ENCODE data around the gene SRRM4. TPM values are rescaled to one million over a fixed set of nuclear protein-coding genes. Genes with fewer than 3 reads are reported as not detected.

SRRM4 gene
- total and polyA plus RNA-seq, 12 donors = 0.06 to 0.49 (median 0.29) TPM

- no peak overlapping the region for H3K4me3 ChIP-seq
- H3K4me1 ChIP-seq = no peaks in the 10 kb centered on the region
- no peaks in the 10 kb centered on the region for H3K36me3 ChIP-seq
- peaks cover 0 to 9% (median 0%) of the 10 kb centered on the region in 11 donors for H3K9me3 ChIP-seq
- TF ChIP-seq, protein P1, sequence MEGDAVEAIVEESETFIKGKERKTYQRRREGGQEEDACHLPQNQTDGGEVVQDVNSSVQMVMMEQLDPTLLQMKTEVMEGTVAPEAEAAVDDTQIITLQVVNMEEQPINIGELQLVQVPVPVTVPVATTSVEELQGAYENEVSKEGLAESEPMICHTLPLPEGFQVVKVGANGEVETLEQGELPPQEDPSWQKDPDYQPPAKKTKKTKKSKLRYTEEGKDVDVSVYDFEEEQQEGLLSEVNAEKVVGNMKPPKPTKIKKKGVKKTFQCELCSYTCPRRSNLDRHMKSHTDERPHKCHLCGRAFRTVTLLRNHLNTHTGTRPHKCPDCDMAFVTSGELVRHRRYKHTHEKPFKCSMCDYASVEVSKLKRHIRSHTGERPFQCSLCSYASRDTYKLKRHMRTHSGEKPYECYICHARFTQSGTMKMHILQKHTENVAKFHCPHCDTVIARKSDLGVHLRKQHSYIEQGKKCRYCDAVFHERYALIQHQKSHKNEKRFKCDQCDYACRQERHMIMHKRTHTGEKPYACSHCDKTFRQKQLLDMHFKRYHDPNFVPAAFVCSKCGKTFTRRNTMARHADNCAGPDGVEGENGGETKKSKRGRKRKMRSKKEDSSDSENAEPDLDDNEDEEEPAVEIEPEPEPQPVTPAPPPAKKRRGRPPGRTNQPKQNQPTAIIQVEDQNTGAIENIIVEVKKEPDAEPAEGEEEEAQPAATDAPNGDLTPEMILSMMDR (IDR thresholded peaks at IDR 0.05) = no peak
- intact Hi-C loops (cut with DNase I) = no loop called here
- no peak overlapping the region for H3K27ac ChIP-seq
- H3K27me3 ChIP-seq = peaks cover 0 to 24% (median 9%) of the 10 kb centered on the region in 7 donors
- no peak for DNase-seq
- no peak for ATAC-seq
- WGBS, 2 donors = 56 to 70% methylated on average over 4 of the region's 4 CpGs
These were observed 22.0 kb upstream of the SRRM4 start for GRCh38 chr12:118959348-118959747.

- DNase-seq = no peak
- no peaks in the 10 kb centered on the region for H3K4me1 ChIP-seq
- no peaks in the 10 kb centered on the region for H3K36me3 ChIP-seq
- intact Hi-C loops (cut with DNase I) = no loop called here
- ATAC-seq = no peak
- no peak overlapping the region for H3K4me3 ChIP-seq
- TF ChIP-seq, protein P1 (IDR thresholded peaks at IDR 0.05) = no peak
- peaks cover 0 to 9% (median 0%) of the 10 kb centered on the region in 11 donors for H3K9me3 ChIP-seq
- 73 to 74% methylated on average over 2 of the region's 2 CpGs for WGBS, 2 donors
- peaks cover 0 to 24% (median 9%) of the 10 kb centered on the region in 7 donors for H3K27me3 ChIP-seq
- no peak overlapping the region for H3K27ac ChIP-seq
These were observed 21.3 kb upstream of the SRRM4 start for GRCh38 chr12:118959985-118960560.

DNA sequence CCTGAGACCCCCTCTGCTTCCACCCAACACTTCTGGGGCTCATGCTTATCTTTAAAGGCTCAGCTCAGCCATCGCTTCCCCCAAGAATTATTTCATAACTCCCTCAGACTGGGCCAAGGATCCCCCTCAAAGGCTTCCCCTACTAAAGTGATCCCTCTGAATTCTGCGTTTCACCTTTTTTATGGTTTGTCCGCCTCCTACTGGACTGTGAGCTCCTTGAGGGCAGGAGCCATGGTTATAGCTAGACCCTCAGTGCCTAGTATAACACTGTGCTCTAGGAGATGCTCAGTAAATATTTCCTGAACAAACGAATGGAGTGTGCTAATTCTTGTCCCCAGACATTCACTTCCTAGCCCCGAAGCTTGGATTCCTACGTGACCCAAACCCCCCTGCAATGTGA is 20.5 kb upstream of the SRRM4 start:
- ATAC-seq = no peak
- no peaks in the 10 kb centered on the region for H3K4me1 ChIP-seq
- TF ChIP-seq, protein P1 (IDR thresholded peaks at IDR 0.05) = no peak

DNA sequence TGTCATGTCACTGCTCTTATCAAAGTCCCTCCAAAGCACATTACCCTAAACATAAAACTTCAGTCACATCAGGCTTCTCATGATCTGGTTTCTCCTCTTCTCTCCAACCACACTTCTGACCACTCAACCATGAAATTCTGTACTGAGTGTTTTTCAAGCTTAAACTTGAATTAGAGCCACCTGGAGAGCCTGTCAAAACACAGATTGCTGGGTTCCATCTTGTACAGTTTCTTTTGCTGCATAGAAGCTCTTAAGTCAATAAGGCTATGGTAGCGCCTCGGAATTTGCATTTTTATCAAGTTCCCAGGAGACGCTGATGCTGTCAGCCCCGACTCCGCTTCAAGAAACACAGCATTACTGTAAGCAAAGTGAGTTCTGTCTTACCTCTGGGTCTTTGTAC is 16.4 kb upstream of the SRRM4 start:
- Histone ChIP-seq H3K4me1 (no peaks in the 10 kb centered on the region), H3K36me3 (no peaks in the 10 kb centered on the region), H3K9me3 (peaks cover 0 to 22% (median 0%) of the 10 kb centered on the region in 11 donors), H3K4me3 (no peak overlapping the region), H3K27me3 (peaks cover 0 to 20% (median 11%) of the 10 kb centered on the region in 7 donors), H3K27ac (no peak overlapping the region)
- intact Hi-C loops (cut with DNase I) = no loop called here
- WGBS, 2 donors = 49 to 52% methylated on average over 5 of the region's 5 CpGs
- no peak for ATAC-seq
- DNase-seq = no peak
- TF ChIP-seq, protein P1 (IDR thresholded peaks at IDR 0.05) = no peak

More for the DNA sequence above, 20.5 kb upstream of the SRRM4 start:
- DNase-seq = no peak
- 76 to 80% methylated on average over 6 of the region's 6 CpGs for WGBS, 2 donors
- H3K27ac ChIP-seq = no peak overlapping the region
- H3K4me3 ChIP-seq = no peak overlapping the region
- H3K36me3 ChIP-seq = no peaks in the 10 kb centered on the region
- intact Hi-C loops (cut with DNase I) = no loop called here
- peaks cover 0 to 20% (median 9%) of the 10 kb centered on the region in 7 donors for H3K27me3 ChIP-seq
- H3K9me3 ChIP-seq = peaks cover 0 to 9% (median 0%) of the 10 kb centered on the region in 11 donors

Data from heart right ventricle (tissue), 16 donors.